Stimulated activated CD4-positive, alpha-beta T cell treated with anti-CD3 and anti-CD28 coated beads, TNF-alpha, amount 100 ng/mL, for 48 hours (primary cell): ENCODE data around the gene PPP1R12B.
"Not testable (repeated sequence)": the region's sequence is repeated elsewhere in the genome, so short reads cannot be mapped to it uniquely, and the experiment has no call there.

Experiments
- DNase-seq, 3 donors: peaks; one replicate each; pipeline ENCODE4 v3.0.0-alpha.2; 2020; ENCODE audit warnings: low read depth in 3 of 3

PPP1R12B gene

DNA sequence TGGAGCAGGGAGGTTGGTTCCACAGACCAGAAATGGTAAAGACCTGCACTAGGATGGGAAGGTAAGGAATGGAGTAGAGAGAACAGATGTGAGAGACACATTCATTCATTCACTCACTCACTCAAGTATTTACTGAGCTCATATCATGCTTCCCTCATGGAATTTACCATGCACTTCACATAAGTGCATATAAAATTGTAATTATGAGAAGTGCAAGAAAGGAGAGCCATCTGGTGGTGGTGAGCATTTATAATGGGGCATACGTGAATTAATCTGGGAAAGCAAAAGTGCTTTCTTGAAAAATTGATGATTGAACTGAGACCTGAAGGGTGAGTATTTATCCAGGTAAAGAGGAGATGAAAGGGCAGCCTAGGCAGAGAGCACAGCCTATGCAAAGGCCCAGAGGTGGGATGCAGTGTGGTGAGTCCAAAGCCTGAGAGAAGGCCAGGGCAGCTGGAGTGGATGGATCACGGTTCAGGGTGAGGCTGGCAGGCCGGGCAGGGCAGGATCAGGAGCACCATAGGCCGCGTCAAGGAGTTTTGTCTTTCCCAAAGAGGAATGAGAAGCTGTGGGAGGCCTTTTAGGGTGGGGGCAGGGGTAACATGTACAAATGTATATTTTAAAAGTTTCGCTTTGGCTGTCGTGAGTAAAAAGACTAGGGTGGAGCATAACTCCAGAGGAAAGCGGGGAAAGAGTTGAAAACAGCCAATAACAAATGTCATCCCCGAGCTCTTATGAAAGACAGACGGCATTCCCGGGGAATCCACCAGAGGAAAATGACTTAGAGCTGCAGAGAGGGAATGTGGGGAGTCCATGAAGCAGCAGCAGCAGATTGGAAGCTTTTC, 266.1 kb downstream of the PPP1R12B start:
- not testable (repeated sequence) for DNase-seq

DNA sequence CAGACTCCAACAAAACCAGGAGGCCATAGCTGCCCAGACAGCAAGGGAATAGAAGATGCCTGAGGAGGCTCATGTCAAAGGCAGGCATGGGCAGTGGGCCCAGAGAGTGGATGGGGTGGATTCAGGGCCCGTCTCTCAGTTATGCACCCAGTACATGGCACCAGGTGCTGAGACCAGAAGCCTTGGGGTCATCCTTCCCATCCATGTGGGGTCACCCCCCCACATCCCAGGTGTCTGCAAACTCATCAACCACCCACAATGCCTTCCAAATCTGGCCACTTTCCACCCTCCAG, 266.7 kb downstream of the PPP1R12B start:
- DNase-seq: not testable (repeated sequence)

DNA sequence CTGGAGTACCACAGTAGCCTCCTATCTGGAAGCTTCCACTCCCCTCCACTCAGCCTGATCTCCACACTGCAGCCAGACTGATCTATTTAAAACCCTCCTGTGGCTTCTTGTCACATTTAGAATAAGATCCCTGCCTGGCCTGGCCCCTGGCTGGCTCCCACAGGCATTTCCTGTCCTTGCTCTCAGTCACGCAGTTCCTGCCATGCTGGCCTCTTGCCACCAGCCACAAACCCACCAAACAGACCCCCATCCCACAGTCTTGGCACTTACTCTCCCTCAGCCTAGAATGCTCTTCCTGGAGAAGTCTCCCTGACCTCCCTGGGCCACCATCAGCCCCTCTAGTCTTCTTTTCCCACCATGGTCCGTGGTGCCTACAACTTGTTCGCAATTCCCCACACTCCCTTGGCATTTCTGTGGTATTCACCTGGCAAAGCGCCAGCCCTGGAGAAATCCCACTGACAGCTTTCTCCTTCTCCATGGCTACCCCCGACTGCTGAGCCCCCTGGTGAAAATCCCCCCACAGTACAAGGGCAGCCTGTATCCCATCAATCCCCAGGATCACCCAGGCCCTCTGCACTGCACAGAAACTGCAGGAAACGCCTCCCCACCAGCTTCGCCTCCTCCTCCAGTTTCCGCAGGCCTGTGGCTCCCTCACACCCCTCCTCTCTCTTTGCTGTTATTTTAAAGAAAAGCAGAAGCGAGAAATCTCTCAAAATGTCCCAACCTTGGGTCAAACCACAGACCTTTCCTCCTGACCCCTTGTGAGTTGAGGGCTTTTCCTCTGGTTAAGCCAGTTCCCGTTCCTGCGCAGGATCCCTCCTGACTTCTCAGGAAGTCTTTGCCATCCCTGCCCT, 267.2 kb downstream of the PPP1R12B start:
- no peak for DNase-seq

DNA sequence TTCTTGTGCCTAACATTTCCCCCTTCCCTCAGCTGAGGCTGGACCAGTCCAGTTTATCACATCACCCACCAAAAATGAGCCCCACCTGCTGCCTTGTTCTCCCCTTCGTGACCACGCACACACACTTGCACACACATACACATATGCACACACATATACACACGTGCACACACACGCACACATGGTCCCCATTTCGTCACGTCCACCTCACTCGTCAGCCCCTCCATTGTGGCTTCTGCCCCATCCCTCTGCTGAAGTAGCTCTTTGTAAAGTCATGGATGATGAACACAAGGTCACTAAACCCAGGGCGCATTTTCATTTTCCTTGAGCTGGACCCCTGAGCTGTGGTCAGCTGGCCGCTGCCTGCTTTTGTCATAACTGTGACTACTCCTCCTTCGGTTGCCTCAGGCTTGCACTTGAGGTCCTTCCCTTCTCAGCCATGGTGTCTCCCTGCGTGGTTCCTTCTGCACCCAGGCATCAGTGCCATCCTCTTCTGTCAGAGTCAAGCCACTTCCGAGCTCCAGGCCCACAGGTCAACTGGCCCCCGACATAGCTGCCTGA, 267.9 kb downstream of the PPP1R12B start:
- no peak for DNase-seq

DNA sequence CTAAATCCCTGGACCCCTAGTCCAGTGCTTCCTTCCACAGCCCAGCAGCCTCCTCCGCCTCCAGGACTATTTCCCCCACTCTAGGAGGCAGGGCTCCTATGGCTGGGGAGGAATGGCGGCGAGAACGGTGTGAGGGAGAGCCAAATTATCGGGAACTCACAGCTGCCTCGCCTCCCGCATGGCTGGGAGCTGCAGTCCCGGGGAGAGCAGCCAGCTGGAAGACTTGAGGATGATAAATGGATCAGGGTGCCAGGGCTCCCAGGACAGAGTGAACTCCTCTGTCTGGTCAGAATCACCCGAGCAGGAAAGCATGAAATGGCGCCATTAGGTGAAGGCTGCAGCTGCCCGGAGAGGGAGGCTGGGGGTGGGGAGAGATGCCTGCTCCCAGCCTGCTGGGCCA, 270.5 kb downstream of the PPP1R12B start:
- DNase-seq: not testable (repeated sequence)

DNA sequence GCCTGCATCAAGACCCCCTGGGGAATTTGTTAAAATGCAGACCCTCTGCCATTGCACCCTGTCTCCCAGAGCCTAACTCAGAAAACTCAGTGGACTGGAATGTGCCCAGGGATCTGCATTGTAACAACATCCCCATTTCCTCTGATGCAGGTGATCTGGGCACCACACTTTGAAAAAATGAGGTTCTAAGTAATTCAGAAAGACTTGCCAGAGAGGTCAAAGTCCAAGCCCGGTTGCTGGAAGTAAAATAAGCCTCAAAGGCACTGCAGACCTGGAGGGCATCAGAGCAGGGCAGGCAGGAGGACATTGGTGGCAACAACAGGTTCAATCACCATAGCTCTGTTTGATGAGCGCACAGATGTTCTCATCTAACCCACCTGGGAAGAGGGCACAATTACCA, 271.0 kb downstream of the PPP1R12B start:
- DNase-seq: no peak

GRCh38 chr1:202620036-202620435, 271.5 kb downstream of the PPP1R12B start:
- DNase-seq: not testable (repeated sequence)

DNA sequence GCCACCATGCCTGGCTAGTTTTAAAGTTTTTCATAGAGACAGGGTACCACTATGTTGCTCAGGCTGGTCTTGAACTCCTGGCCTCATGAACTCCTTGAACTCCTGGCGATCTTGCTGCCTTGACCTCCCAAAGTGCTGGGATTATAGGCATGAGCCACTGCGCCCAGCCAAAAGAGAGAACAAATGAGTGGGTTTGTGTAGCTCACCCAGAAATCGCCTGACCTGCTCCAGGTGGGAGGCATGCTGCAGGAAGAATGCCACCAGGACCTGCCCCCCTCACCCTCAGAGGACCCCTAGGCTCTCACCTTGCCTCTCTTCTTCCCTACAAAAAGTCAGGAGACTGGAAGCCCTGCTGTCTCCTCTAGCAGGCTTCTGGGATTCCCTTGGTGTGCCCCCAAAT, 272.9 kb downstream of the PPP1R12B start:
- DNase-seq: no peak

DNA sequence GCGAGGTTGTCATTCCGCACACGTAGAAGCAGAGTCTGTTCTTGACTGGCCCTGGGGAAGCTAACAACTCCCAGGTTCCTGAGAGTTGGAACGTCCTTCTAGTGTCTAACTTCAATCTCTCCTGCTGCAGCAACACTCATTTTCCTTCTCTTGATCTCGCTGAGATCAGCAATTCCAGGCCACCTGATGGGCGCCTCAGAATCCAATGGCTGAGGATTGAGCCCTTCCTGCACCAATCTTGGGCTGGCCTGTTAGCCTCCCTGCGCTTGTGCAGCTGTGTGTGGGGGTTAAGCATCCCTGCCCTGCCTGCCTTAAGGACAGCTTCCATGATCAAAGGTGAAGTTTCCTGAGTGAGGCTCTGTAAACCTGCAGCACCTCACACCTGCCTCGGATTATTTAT, 273.9 kb downstream of the PPP1R12B start:
- DNase-seq: no peak

GRCh38 chr1:202623075-202623474, 274.6 kb downstream of the PPP1R12B start:
- DNase-seq: no peak

GRCh38 chr1:202623476-202623875, 275.0 kb downstream of the PPP1R12B start:
- not testable (repeated sequence) for DNase-seq

DNA sequence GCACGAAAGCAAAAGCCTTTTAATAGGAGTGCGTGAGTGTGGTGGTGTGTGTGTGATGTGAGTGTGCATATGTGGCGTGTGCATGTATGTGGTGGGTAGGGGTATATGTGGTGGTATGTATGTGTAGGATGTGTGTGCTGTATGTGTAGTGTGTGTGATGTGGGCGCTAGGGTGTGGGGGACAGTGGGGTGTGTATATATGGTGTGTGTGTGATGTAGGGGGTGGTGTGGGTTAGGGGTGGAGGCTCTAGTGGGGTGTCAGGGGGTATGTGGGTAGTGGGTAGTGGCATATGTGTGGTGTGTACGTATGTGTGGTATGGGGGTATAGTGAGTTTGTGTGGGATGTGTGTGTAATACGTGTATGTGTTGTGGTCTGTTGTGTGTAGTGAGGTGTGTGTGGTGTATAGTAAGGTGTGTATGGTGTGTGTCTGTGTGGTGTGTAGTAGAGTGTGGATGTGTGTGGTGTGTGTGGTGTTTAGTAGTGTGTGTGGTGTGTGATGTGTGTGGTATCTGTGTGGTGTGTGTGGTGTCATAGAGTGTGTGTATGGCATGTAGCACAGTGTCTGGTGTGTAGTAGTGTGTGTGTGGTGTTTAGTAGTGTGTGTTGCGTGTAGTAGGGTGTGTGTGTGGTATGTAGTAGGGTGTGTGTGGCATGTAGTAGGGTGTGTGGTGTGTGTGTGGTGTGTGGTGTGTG, 275.7 kb downstream of the PPP1R12B start:
- no peak for DNase-seq

GRCh38 chr1:202624781-202625108, 276.2 kb downstream of the PPP1R12B start:
- no peak for DNase-seq

GRCh38 chr1:202625416-202626360, 277.2 kb downstream of the PPP1R12B start:
- DNase-seq: peak; percentile 28 to 51 (median 33)

DNA sequence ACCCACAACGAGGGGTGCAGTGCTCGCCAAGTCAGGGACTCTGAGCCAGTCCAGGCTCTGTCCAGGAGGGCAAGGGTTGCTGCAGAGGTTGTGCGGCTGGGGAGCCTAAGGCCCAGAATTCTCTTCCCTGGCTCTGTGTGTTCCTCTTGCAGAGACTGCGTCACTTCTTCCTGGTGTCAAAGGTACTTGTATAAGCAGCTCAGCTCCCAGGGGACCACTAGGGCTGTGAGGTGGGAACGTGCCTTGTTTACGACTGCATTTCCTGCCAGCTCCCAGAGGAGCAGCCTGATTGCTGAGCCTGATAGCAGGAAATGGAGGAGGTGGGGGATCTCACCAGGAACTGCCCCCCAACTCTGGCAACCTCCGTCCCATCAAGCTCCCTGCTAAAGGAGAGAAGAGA, 278.5 kb downstream of the PPP1R12B start:
- DNase-seq: not testable (repeated sequence)

- DNase-seq: no peak
Observed at GRCh38 chr1:202627841-202628565, 279.5 kb downstream of the PPP1R12B start.

- DNase-seq: no peak
Observed at GRCh38 chr1:202628646-202629215, 280.2 kb downstream of the PPP1R12B start.

DNA sequence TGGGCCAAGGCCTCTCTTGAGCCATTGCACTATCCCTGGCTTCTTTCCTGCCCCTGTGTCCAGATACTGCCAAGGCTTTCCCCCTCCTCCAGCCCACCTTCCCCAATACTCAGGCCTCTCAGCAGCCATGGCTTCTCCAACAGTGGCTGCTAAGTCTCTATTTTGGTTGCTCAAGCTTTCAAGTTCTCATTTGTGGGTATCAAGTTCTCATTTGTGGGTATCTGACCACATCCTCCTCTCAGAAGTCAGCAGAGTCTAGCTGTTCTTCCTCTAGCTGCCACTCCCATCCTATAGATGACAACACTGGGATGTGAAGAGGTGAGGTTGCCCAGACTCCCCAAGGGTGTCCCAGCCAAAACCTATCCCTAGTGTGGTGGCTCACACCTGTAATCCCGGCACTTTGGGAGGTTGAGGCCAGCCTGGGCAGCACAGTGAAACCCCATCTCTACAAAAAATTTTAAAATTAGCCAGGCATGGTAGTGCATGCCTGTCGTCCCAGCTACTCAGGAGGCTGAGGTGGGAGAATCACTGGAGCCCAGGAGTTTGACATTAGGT, 280.8 kb downstream of the PPP1R12B start:
- DNase-seq: not testable (repeated sequence)

GRCh38 chr1:202630096-202630495, 281.6 kb downstream of the PPP1R12B start:
- DNase-seq: not testable (repeated sequence)

DNA sequence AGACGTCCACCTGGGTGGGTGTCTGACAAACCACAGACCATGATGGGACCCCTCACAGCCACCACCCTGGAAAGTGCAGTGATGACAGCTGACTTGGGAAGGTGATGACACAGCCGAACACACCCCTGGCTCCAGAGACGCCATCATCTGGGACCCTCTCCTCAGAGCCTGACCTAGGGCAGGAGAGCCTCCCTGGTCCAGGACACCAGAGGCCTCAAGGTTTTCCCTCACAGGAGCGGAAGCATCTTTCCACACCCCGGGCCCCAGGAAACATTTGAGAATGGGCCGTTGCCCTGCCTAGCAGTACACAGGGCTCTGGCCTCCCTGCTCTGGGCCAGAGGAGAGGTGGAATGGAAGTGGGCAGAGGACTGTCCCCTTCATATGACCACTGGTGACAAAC, 282.0 kb downstream of the PPP1R12B start:
- DNase-seq: no peak
